Body of pancreas (tissue), 4 donors: ENCODE data around the gene SNTG2. TPM values are rescaled to one million over a fixed set of nuclear protein-coding genes. Genes with fewer than 3 reads are reported as not detected.

Experiments
- ATAC-seq: fragments of 150-250 bp; one replicate; pipeline ENCODE4 v1.9.1; 2016
- DNase-seq, 4 donors: peaks; one replicate each; pipeline ENCODE4 v3.0.0-alpha.2; 2019
- H3K27ac ChIP-seq, 4 donors: fragments of 200-600 bp; sonication (generic); 1 replicate in 3 of 4; 2 replicates in 1 of 4; pipeline versions ENCODE4 v1.5.1 to v1.6.1; 2016 to 2019; ENCODE audit warnings: mild to moderate bottlenecking in 1 of 4, mixed read lengths in 1 of 4, moderate library complexity in 1 of 4
- H3K27me3 ChIP-seq, 2 donors: fragments of 200-600 bp; sonication (generic); one replicate each; pipeline ENCODE4 v1.6.0; 2016; ENCODE audit warnings: mild to moderate bottlenecking in 1 of 2
- H3K36me3 ChIP-seq, 2 donors: fragments of 200-600 bp; sonication (generic); replicated peaks in 1 of 2; 2 replicates each; pipeline ENCODE4 v1.5.1; 2016; ENCODE audit warnings: low read depth in 2 of 2; ENCODE audit not compliant: insufficient read depth in 1 of 2
- H3K4me1 ChIP-seq: fragments of 200-600 bp; sonication (generic); one replicate; pipeline ENCODE4 v1.6.0; 2016
- H3K4me3 ChIP-seq, 2 donors: fragments of 200-600 bp; sonication (generic); 1 replicate in 1 of 2; 2 replicates in 1 of 2; pipeline ENCODE4 v1.5.1; 2016 to 2019
- H3K9me3 ChIP-seq, 3 donors: fragments of 200-600 bp; sonication (generic); 1 replicate in 2 of 3; 2 replicates in 1 of 3; pipeline ENCODE4 v1.5.1; 2016
- CTCF ChIP-seq, 7 experiments: fragments of 450-650 bp in 4 of 7; fragments of 200-600 bp in 3 of 7; sonication (generic) in 3 of 7; IDR thresholded peaks; one replicate each; pipeline ENCODE4 v1.5.1; 2016 to 2019; ENCODE audit warnings: antibody characterized with exemption in 7 of 7
- POLR2A ChIP-seq, 3 donors: fragments of 450-650 bp; IDR thresholded peaks; one replicate each; pipeline ENCODE4 v1.6.1; 2016; ENCODE audit warnings: antibody characterized with exemption in 3 of 3, mild to moderate bottlenecking in 2 of 3
- WGBS, 2 donors: methylation state at CpG; one replicate each; pipeline ENCODE4 v1.1.5; 2017; 5-methylcytosine and 5-hydroxymethylcytosine counted together
- intact Hi-C: fragments of 100-400 bp; cut with DNase I; formaldehyde crosslinking; loops from one replicate; pipeline ENCODE4 v1.15.1; 2023
- total RNA-seq, 2 donors: library from RNA; depleted of rRNA; stranded (reverse); fragments of >200 nt; gene quantifications; one replicate each; pipeline ENCODE4 v1.1.0, GENCODE V29; 2016

SNTG2 gene
- total RNA-seq, 2 donors from 2014 or later: 11.9 to 18.7 TPM

- intact Hi-C loops: no loop called here
- H3K4me1 ChIP-seq: no peaks in the 10 kb centered on the region
- no peak overlapping the region for H3K4me3 ChIP-seq
- no peak for ATAC-seq
- DNase-seq: no peak
- 55 to 62% methylated on average over 2 to 3 of the region's 3 CpGs for WGBS, 2 donors
- no peak overlapping the region for H3K27ac ChIP-seq
- H3K27me3 ChIP-seq: no peaks in the 10 kb centered on the region
- TF ChIP-seq CTCF (IDR thresholded peaks at IDR 0.05): no peak
- no peak for TF ChIP-seq POLR2A (IDR thresholded peaks at IDR 0.05)
- H3K9me3 ChIP-seq: no peaks in the 10 kb centered on the region
- H3K36me3 ChIP-seq: no peaks in the 10 kb centered on the region
Measured at GRCh38 chr2:981258-981657, 30.6 kb downstream of the SNTG2 start.

GRCh38 chr2:981759-982158 is 31.1 kb downstream of the SNTG2 start:
- DNase-seq (no peak), ATAC-seq (no peak)
- Histone ChIP-seq H3K4me3 (no peak overlapping the region), H3K27me3 (no peaks in the 10 kb centered on the region), H3K36me3 (no peaks in the 10 kb centered on the region), H3K4me1 (no peaks in the 10 kb centered on the region), H3K9me3 (no peaks in the 10 kb centered on the region), H3K27ac (no peak overlapping the region)
- intact Hi-C loops: no loop called here
- TF ChIP-seq POLR2A (IDR thresholded peaks at IDR 0.05) (no peak), CTCF (IDR thresholded peaks at IDR 0.05) (no peak)
- WGBS, 2 donors: 74 to 85% methylated on average over 4 of the region's 4 CpGs

GRCh38 chr2:985317-985898 is 34.8 kb downstream of the SNTG2 start:
- no peak overlapping the region for H3K4me3 ChIP-seq
- H3K4me1 ChIP-seq: no peaks in the 10 kb centered on the region
- TF ChIP-seq CTCF (IDR thresholded peaks at IDR 0.05): no peak
- no peak for TF ChIP-seq POLR2A (IDR thresholded peaks at IDR 0.05)
- no peaks in the 10 kb centered on the region for H3K27me3 ChIP-seq
- ATAC-seq (no peak), DNase-seq (no peak)
- no peak overlapping the region for H3K27ac ChIP-seq
- intact Hi-C loops: no loop called here
- no peaks in the 10 kb centered on the region for H3K36me3 ChIP-seq
- H3K9me3 ChIP-seq: no peaks in the 10 kb centered on the region
- 72 to 76% methylated on average over 7 of the region's 7 CpGs for WGBS, 2 donors

GRCh38 chr2:987789-988188 is 37.1 kb downstream of the SNTG2 start:
- no peak overlapping the region for H3K27ac ChIP-seq
- DNase-seq (no peak), ATAC-seq (no peak)
- H3K4me1 ChIP-seq: no peaks in the 10 kb centered on the region
- H3K9me3 ChIP-seq: no peaks in the 10 kb centered on the region
- H3K36me3 ChIP-seq: no peaks in the 10 kb centered on the region
- no peak overlapping the region for H3K4me3 ChIP-seq
- 89 to 92% methylated on average over 16 of the region's 16 CpGs for WGBS, 2 donors
- intact Hi-C loops: no loop called here
- H3K27me3 ChIP-seq: no peaks in the 10 kb centered on the region
- TF ChIP-seq CTCF (IDR thresholded peaks at IDR 0.05) (no peak), POLR2A (IDR thresholded peaks at IDR 0.05) (no peak)

- H3K36me3 ChIP-seq: no peaks in the 10 kb centered on the region
- no peaks in the 10 kb centered on the region for H3K9me3 ChIP-seq
- no peaks in the 10 kb centered on the region for H3K27me3 ChIP-seq
- H3K4me1 ChIP-seq: no peaks in the 10 kb centered on the region
- no peak for TF ChIP-seq CTCF (IDR thresholded peaks at IDR 0.05)
- TF ChIP-seq POLR2A (IDR thresholded peaks at IDR 0.05): no peak
- no peak for DNase-seq
- WGBS, 2 donors: 74 to 81% methylated on average over 8 of the region's 8 CpGs
- no peak overlapping the region for H3K4me3 ChIP-seq
- H3K27ac ChIP-seq: no peak overlapping the region
- intact Hi-C loops: no loop called here
- ATAC-seq: no peak
Measured at GRCh38 chr2:989781-990467, 39.3 kb downstream of the SNTG2 start.
